ENCODE results near the gene THSD7A. TPM values are rescaled to one million over a fixed set of nuclear protein-coding genes. Genes with fewer than 3 reads are reported as not detected.

Gene THSD7A
- total and polyA plus RNA-seq, 9 of the 15 experiments (the other 6 are each of a cell fraction or from before 2014, with no cell fraction given): 0.01 to 0.02 TPM; not detected in 7

DNA sequence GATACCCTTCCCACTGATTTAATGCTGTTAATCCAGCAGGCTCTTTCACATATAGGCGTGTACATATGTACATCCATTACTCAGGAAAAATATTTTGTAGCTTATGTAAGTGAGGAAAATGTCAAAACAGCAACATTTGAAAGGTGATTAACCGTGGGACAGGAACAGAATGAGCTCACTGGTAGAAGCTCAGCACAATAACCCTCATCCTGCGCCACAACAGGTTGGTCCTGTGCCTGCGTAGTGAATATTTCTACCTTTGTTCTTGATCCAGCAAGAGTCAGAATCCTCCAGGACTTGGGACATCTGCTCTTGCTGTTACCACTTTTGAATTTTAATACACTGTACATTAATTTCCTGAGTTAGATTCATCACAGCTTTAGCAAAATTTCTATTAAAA is 359.4 kb downstream of the THSD7A start:
- Histone ChIP-seq H3K36me3 (ENCODE audit: control insufficient read depth, insufficient read depth, low read length) (no peaks in the 10 kb centered on the region), H3K79me2 (ENCODE audit: control insufficient read depth, insufficient read depth, low read length) (no peaks in the 10 kb centered on the region), H3K4me3 (no peak overlapping the region), H3K9ac (ENCODE audit: insufficient read depth in 1 of 2, low read depth in 2 of 2, low read length in 2 of 2) (no peak overlapping the region), H3K9me1 (ENCODE audit: control insufficient read depth, insufficient read depth, low read length) (no peaks in the 10 kb centered on the region), H3K4me1 (replicated peaks in 1 of 2; ENCODE audit: control insufficient read depth in 2 of 2, insufficient read depth in 2 of 2, low read length in 2 of 2) (no peaks in the 10 kb centered on the region), H4K20me1 (replicated peaks; ENCODE audit: control insufficient read depth, insufficient read depth, low read length) (no peaks in the 10 kb centered on the region), H2AFZ (ENCODE audit: low read depth, low read length) (no peak overlapping the region), H3K27me3 (ENCODE audit: control insufficient read depth in 2 of 2, insufficient read depth in 2 of 2, low read length in 2 of 2) (no peaks in the 10 kb centered on the region), H3K27ac (ENCODE audit: extremely low read depth, low read depth, low read length) (no peak overlapping the region), H3K9me3 (replicated peaks; ENCODE audit: control insufficient read depth, insufficient read depth, low read depth, low read length) (no peaks in the 10 kb centered on the region; the same call in 1 of the 2 replicates), H3K4me2 (ENCODE audit: insufficient read depth, low read length) (no peak overlapping the region)
- no TSS peak for BruUV-seq (replicated peaks)
- 0% methylated on average over 4 of the region's 4 CpGs for WGBS (ENCODE audit: insufficient coverage, low coverage, missing lambda C conversion rate)
- intact Hi-C loops (cut with micrococcal nuclease) (no loop called here), in situ Hi-C loops (cut with MboI) (no loop called here)
- ATAC-seq: no peak
- no peak for FAIRE-seq
- ChIA-PET CTCF (ENCODE audit: low intra/inter-chr PET ratio) (no interaction called here), POLR2A (no interaction called here)
- no peak for DNase-seq (ENCODE audit: extremely low read depth in 1 of 4, low spot score in 3 of 4)
- TF ChIP-seq, protein P1, sequence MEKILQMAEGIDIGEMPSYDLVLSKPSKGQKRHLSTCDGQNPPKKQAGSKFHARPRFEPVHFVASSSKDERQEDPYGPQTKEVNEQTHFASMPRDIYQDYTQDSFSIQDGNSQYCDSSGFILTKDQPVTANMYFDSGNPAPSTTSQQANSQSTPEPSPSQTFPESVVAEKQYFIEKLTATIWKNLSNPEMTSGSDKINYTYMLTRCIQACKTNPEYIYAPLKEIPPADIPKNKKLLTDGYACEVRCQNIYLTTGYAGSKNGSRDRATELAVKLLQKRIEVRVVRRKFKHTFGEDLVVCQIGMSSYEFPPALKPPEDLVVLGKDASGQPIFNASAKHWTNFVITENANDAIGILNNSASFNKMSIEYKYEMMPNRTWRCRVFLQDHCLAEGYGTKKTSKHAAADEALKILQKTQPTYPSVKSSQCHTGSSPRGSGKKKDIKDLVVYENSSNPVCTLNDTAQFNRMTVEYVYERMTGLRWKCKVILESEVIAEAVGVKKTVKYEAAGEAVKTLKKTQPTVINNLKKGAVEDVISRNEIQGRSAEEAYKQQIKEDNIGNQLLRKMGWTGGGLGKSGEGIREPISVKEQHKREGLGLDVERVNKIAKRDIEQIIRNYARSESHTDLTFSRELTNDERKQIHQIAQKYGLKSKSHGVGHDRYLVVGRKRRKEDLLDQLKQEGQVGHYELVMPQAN (IDR thresholded peaks at IDR 0.05; ENCODE audit: borderline replicate concordance): no peak
- no peak for TF ChIP-seq C11orf30 (IDR thresholded peaks at IDR 0.05; ENCODE audit: low read depth)
- TF ChIP-seq SETDB1 (IDR thresholded peaks at IDR 0.05; ENCODE audit: low read length): no peak
- TF ChIP-seq ZFP36 (IDR thresholded peaks at IDR 0.05; ENCODE audit: low read depth, low read length, partially characterized antibody): no peak
- no peak for TF ChIP-seq ZNF780A (CRISPR knock-in tag; IDR thresholded peaks at IDR 0.05)
- TF ChIP-seq ZNF830 (CRISPR knock-in tag; IDR thresholded peaks at IDR 0.05): no peak
- TF ChIP-seq, protein P2, sequence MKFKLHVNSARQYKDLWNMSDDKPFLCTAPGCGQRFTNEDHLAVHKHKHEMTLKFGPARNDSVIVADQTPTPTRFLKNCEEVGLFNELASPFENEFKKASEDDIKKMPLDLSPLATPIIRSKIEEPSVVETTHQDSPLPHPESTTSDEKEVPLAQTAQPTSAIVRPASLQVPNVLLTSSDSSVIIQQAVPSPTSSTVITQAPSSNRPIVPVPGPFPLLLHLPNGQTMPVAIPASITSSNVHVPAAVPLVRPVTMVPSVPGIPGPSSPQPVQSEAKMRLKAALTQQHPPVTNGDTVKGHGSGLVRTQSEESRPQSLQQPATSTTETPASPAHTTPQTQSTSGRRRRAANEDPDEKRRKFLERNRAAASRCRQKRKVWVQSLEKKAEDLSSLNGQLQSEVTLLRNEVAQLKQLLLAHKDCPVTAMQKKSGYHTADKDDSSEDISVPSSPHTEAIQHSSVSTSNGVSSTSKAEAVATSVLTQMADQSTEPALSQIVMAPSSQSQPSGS (CRISPR knock-in tag; IDR thresholded peaks at IDR 0.05): no peak
- no peak for TF ChIP-seq SMARCC2 (IDR thresholded peaks at IDR 0.05; ENCODE audit: low read depth)
- no peak for TF ChIP-seq ARID1B (IDR thresholded peaks at IDR 0.05)
- TF ChIP-seq KLF6 (CRISPR knock-in tag; IDR thresholded peaks at IDR 0.05; ENCODE audit: borderline replicate concordance): no peak
- TF ChIP-seq PHF20 (IDR thresholded peaks at IDR 0.05; ENCODE audit: partially characterized antibody): no peak
- no peak for TF ChIP-seq ZNF197 (CRISPR knock-in tag; IDR thresholded peaks at IDR 0.05; ENCODE audit: low read depth)
- no peak for TF ChIP-seq RBM15 (IDR thresholded peaks at IDR 0.05; ENCODE audit: insufficient read depth, low read length)
- TF ChIP-seq MYNN (IDR thresholded peaks at IDR 0.05): no peak
- TF ChIP-seq MYNN (CRISPR knock-in tag; IDR thresholded peaks at IDR 0.05): no peak
